Tibial nerve (tissue), 4 donors: ENCODE results near the gene UMOD.

ENCODE experiments used
- EP300 ChIP-seq, 2 donors: sonication (generic); formaldehyde crosslinking; IDR thresholded peaks; one replicate each; pipeline ENCODE4 v1.6.1; 2017; ENCODE audit warnings: antibody characterized with exemption in 2 of 2, mild to moderate bottlenecking in 1 of 2
- POLR2A ChIP-seq, 2 donors: fragments of 450-650 bp; IDR thresholded peaks; one replicate each; pipeline ENCODE4 v1.6.1; 2017; ENCODE audit warnings: antibody characterized with exemption in 2 of 2, mild to moderate bottlenecking in 2 of 2, moderate library complexity in 2 of 2
- TF ChIP-seq, protein P1 (sequence below), 5 experiments: fragments of 200-600 bp in 3 of 5; fragments of 450-650 bp in 2 of 5; sonication (generic) in 3 of 5; IDR thresholded peaks; one replicate each; pipeline ENCODE4 v1.5.1; 2016 to 2019; ENCODE audit warnings: antibody characterized with exemption in 5 of 5, mild to moderate bottlenecking in 3 of 5, moderate library complexity in 2 of 5

DNA sequence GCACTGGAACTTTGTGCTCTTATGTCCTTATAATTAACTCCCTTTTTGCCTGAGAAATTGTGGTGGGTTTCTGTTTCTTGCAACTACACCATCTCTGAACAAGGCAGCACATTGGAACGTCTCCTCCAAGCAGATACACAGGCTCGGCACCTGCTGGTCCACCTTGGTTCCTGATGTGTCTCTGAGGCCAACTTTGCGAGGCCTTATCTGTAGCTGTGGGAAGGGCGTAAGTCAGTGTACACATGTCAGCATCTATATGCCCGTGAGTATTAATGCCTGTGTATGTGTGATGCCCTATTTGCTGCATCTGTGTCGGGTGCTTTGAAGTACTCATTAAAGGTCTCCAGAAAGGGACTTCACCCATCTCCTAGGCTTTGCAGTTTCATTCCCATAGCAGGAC is 42.7 kb downstream of the UMOD start:
- TF ChIP-seq EP300 (IDR thresholded peaks at IDR 0.05) (no peak), POLR2A (IDR thresholded peaks at IDR 0.05) (no peak)
- TF ChIP-seq, protein P1, sequence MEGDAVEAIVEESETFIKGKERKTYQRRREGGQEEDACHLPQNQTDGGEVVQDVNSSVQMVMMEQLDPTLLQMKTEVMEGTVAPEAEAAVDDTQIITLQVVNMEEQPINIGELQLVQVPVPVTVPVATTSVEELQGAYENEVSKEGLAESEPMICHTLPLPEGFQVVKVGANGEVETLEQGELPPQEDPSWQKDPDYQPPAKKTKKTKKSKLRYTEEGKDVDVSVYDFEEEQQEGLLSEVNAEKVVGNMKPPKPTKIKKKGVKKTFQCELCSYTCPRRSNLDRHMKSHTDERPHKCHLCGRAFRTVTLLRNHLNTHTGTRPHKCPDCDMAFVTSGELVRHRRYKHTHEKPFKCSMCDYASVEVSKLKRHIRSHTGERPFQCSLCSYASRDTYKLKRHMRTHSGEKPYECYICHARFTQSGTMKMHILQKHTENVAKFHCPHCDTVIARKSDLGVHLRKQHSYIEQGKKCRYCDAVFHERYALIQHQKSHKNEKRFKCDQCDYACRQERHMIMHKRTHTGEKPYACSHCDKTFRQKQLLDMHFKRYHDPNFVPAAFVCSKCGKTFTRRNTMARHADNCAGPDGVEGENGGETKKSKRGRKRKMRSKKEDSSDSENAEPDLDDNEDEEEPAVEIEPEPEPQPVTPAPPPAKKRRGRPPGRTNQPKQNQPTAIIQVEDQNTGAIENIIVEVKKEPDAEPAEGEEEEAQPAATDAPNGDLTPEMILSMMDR (IDR thresholded peaks at IDR 0.05): no peak
